A172 (cell line): ENCODE results near the gene LEF1. TPM values are rescaled to one million over a fixed set of nuclear protein-coding genes. Genes with fewer than 3 reads are reported as not detected.

Experiments used
- DNase-seq: peaks from one replicate; pipeline ENCODE4 v3.0.0-alpha.2; 2015; ENCODE audit warnings: low spot score
- total RNA-seq: library from RNA; depleted of rRNA; stranded (reverse); fragments of >200 nt; shearing (Covaris generic); gene quantifications from 2 replicates; pipeline ENCODE4 v1.2.3, GENCODE V29; 2014; rRNA removed

Gene LEF1
- 4.7 and 6.1 TPM in 2 replicates for total RNA-seq

- peak; percentile 6 for DNase-seq
Measured at GRCh38 chr4:108168671-108169523, at the start of gene LEF1. TSS of gene LEF1 (minus strand) at chr4:108168932. CDS start at chr4:108167767, 1,165 bp downstream.

GRCh38 chr4:108216510-108216909 is 47.8 kb upstream of the LEF1 start:
- DNase-seq: no peak

GRCh38 chr4:108215055-108215454 is 46.3 kb upstream of the LEF1 start:
- no peak for DNase-seq

DNA sequence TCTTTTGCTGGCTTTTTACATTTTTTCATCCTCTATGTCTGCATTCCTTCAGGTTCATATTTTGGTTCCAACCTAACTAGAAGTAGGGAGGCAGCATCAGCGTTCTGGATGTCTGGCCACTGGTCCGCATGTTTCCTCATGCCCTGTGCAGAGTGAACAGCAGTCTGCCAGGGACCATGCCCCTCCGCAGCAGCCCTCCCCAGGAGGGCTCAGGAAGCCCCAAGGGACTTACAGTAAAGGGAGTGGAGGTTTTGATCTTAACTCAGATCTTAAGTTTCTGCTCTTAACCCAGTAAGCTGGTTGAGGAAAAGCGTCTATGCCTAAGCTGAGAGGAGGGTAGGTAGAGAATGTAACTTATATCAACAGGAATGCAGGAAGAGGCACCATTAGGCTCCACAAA is 45.0 kb upstream of the LEF1 start:
- DNase-seq: no peak

- no peak for DNase-seq
Measured at GRCh38 chr4:108213308-108213707, 44.6 kb upstream of the LEF1 start.

DNA sequence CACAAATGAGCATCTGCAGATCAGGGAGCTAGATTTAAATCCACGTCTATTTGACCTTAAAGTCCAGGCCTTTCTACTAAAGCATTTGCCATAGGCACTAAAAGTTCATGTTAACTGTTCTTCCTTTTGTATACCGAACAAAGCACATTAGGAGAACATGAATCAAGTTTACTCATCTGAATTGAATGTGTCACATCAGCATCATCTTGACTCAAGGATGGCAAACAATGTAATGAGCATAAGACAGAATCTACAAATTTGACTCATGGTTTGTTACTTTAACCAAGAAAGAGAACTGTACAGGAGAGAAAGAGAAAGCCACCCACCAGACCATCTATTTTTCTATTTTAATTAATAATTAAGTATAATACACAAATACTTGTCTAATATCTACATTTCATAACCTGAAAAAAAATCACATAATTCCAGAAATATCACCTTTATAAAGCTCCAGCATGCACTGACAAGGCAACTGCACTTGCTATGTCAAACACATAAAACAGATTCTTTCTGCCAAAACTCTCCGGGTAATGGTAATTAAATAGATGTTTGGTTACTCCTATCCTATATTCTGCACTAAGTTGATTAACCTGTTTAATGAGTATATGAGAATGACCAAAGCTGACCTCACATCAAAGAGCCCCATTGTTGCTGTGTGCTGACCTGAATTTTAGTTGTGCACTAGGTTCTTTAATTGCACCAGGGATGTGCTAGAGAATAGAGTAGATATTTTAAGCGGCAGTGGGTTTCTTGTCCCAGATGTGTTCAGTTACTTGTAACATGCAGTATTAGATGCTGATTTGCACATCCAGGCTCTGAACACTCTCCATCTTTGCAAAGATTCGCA is 42.5 kb upstream of the LEF1 start:
- peak; percentile 33 for DNase-seq

- DNase-seq: no peak
Measured at GRCh38 chr4:108209489-108209888, 40.8 kb upstream of the LEF1 start.

DNA sequence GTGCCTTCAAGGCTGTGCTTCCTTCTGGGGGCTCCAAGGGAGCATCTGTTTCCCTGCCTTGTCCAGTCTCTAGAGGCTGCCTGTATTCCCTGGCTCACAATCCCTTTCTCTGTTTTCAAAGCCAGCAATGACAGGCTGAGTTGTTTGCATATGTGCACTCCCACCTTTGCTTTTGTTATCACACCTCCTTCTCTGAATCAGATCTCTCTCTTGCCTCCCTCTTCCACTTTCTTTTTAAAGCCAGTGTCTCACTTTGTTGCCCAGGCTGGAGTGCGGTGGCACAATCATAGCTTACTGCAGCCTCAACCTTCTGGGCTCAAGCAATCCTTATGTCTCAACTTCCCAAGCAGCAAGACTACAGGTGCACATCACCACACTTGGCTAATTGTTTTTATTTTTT is 37.1 kb upstream of the LEF1 start:
- DNase-seq: no peak

DNA sequence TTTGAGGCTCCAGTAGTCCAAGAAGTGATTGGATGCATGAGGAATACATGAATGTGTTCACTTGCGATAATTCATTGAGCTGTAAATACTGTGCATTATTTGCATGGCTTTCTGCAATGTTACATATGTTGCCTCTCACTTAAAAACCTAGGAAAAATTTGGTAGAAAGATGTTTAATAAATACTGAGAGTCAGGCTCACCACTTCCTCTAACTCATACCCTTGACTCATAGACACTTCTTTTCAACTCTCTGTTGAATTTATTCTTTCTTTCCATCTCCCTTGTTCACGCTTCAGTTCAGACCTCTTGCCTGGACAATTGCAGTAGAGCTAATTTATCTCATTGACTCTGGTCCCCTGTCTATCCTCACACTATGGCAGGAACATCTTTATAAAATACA is 35.8 kb upstream of the LEF1 start:
- no peak for DNase-seq

DNA sequence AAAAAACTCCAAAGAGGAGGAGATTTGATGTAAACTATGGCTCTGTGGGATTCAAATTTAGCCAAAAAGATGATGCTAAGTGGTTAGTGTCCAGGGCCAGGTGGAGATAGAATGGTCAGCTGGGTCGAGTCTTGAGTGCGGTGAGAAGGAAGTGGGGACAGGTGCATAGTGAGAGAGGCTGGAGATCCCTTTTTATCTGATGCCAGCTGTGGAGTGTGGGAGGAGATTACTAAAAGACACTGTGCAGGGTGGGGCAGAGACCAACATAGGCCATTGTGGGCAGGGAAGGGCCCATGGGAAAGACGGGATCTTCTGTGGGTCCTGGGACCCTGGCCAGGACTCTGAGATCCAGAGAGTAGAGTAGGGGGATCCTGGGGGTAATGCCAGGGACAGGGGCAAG is 34.6 kb upstream of the LEF1 start:
- no peak for DNase-seq

- DNase-seq: no peak
Measured at GRCh38 chr4:108201774-108202173, 33.0 kb upstream of the LEF1 start.

DNA sequence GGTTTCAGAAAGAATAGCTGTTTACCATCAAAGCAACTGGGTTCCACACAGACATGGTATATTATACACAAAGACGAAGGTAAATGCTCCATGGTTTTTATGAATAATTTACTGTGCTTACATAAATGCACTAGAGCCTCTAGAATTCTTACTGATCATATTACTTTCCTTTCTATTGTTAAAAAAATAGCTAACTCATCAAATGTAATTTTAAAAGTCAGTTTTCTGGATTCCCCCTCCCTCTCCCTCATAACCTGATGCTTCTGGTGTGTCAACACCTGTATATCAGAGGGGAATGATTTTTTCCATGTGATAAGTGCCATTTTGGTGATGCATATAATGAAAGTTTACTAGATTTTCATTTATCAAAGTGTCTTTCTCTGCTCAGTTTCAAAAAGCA is 31.1 kb upstream of the LEF1 start:
- no peak for DNase-seq

DNA sequence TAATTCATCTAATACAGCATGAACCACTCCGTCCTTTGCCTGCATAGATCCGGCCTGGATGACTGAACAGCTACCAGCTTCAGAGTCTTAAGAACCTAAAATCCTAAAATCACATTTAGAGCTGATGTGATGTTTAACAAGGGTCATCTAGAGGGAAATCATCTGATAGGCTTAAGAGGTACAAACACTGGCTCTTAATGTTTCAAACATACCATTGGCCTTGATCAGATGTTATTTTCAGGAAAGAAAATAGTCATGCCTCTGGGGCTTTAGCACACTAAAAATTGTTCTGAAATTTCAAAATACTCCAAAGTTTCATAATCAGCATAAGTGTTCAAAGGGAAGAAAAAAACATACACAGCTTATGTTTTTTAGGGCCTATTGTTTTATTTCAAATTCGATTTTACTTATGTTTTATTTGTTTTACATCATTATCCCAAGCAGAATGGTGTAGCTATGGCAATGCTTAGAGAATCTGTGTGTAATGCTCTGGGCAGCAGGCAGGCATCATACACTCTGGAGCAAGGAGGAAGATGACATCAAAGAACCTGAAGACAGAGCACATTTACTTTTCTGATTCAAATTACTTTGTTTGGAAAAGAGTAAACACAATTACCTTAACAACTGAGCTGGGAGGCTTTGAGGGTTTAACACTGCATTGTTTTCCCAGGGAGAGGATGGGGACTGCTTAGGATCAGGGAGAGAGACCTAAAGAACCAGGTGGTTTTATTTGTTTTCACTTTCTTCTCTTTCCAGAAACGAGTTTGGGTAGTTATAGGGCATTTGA is 25.3 kb upstream of the LEF1 start:
- no peak for DNase-seq

DNA sequence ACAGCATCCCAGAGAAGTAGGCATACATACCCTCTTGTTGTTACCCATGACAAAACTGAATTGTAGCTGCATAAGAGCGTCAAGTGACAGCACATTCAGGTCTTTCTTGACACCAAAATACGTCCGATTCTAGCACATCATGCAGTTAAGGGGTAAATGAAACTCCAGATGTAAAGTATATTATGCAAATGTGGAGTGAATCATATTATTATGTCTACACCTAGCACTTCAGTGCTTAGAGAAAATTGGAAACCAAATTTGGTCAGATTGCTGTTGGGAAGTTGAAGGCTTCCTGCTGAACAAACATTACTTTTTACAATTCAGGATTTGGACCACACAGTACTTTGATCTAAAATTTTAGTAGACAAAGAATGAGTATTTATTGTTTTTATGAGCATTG is 24.2 kb upstream of the LEF1 start:
- DNase-seq: no peak

- no peak for DNase-seq
Measured at GRCh38 chr4:108192056-108192455, 23.3 kb upstream of the LEF1 start.

DNA sequence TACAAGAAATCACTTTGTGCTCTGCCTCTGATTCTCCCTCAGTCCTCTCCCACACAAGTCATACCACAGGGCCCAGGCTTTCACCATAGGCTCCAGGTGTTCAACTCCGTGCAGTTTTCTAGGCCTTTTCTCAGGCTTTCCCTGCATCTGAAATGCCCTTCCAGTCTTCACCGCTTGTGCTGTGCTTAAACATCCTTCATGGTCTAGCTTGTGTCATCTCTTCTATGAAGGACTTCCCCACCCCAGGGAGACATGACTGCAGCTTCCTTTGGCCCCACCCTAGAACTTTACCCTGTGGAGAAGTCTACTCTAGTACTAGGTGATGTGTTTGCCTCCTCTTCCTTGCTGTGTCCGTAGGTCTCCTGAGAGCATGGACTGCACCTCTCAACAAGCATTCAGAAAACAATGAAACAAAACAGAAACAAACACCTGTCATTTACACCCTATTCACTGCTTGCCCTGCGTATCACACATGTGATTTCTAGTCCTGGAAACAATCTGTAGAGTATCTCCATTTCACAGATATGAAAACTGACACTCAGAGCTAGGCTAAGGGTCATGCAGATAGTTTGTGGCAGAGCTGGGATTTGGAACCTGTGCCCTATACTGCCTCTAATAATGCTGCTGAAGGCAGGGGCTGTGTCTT is 22.7 kb upstream of the LEF1 start:
- DNase-seq: no peak

DNA sequence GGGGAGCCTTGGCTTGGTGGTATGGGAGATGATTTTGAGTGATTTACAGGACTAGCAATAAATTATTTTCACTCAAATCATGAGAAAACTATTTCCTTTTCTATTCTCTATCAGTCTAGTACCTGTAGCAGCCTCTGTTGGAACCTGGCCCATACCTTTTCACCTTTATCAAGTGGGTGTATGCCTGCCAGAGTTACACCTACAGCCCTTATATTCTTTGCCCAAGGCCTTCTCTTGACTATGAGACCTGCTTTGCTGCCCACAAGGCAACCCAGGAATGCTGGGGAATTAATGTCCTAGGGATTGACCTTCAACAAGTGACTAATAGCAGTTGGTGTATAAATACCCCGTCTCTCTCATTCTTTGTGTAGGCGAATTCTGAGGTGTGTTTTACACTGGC is 20.0 kb upstream of the LEF1 start:
- DNase-seq: no peak

DNA sequence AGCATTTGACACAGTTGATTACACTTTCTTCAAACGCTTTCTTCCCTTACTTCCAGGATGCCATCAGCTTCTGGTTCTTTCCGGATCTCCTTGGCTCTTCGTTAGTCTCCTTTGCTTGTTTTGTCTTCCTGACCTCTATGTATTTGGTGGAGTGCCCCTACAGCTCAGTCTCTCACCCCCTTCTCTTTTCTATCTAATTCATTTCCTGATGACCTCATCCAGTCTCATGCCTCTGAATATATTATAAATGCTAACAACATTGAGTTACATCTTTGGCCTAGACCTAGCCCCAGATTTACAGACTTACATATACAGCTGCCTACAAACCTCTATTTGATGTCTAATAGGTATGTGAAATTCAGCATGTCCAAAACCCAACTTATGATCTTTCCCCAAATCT is 16.5 kb upstream of the LEF1 start:
- DNase-seq: no peak

GRCh38 chr4:108184453-108185049 is 15.8 kb upstream of the LEF1 start:
- no peak for DNase-seq

- no peak for DNase-seq
Measured at GRCh38 chr4:108181704-108182103, 13.0 kb upstream of the LEF1 start.

DNA sequence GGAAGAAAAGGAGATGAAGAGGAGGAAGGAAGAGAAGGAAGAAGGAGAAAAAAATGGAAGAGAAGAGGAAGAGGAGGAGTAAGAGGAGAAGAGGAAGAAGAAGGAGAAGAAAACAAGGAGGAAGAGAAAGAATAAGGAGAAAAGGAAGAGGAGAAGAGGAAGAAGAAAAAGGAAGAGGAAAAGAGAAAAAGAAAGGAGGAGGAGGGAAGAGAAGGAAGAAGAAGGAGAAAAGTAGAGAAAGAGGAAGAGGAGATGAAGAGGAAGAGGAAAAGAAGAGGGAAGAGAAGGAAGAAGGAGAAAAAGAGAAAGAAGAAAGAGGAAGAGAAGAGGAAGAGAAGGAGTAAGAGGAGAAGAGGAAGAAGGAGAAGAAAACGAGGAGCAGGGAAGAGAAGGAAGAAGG is 11.8 kb upstream of the LEF1 start:
- DNase-seq: no peak
